Measurements from ENCODE around the gene PFDN6. TPM values are rescaled to one million over a fixed set of nuclear protein-coding genes. Genes with fewer than 3 reads are reported as not detected.
"Not testable (repeated sequence)": the region's sequence is repeated elsewhere in the genome, so short reads cannot be mapped to it uniquely, and the experiment has no call there.

PFDN6 gene
- total RNA-seq, result 90.4 and 90.7 TPM in 2 replicates

GRCh38 chr6:33288921-33289783 lies at the start of gene PFDN6, which contains the start of gene WDR46:
Gene PFDN6, plus strand, starts transcription at chr6:33289601. Its CDS starts 256 bp downstream, at chr6:33289857.
Gene WDR46, minus strand, starts transcription at chr6:33289239. Its CDS starts 69 bp downstream, at chr6:33289170.
- intact Hi-C loops (cut with micrococcal nuclease), result loop anchor here (1.0 kb wide), 4 partner anchors 10 to 102 kb away; partner anchors contain the start of genes B3GALT4, KIFC1 and RPS18

- intact Hi-C loops (cut with micrococcal nuclease), result no loop called here
Observed at GRCh38 chr6:33241968-33242367, 47.4 kb upstream of the PFDN6 start.

GRCh38 chr6:33243476-33243875 lies 45.9 kb upstream of the PFDN6 start:
- intact Hi-C loops (cut with micrococcal nuclease), result no loop called here

DNA sequence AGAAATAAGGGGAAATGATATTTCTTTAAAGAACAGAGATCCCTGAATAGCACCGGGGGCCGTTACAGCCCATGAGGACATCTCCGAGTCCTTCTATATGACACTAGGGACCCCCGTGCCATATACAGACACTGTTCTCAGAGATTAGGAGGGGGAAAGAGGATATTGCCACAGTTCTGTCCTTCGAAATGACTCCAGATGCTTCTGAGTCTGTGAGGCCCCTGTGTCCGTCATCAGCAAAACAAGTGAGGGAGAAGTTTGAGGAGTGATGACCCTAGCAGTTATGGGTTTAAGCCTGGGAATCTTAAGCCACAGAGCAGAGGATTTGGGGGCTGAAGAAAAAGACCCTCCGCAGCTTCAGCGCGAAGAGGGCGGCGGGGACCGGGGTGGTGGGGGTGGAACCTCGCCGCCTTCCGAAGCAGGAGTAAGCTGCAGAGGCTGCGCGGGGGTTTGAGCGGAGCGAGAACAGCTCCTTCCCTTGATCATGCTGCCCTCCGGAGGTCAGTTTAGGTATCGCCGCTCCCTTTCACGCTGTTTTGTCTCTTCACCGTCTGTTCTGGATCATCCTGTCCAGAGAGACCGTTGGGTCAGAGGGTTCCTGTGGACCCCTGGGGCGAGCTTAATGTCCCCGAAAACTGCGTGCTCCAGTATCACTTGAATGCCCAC lies 41.3 kb upstream of the PFDN6 start:
- intact Hi-C loops (cut with micrococcal nuclease), result loop anchor here (1.0 kb wide), 4 partner anchors 40 to 234 kb away; partner anchors contain the start of gene RING1

GRCh38 chr6:33248643-33248931 lies 40.8 kb upstream of the PFDN6 start:
- intact Hi-C loops (cut with micrococcal nuclease), result loop anchor here (1.0 kb wide), 4 partner anchors 40 to 234 kb away; partner anchors contain the start of gene RING1

- intact Hi-C loops (cut with micrococcal nuclease), result loop anchor here (1.0 kb wide), 6 partner anchors 22 to 235 kb away; partner anchors contain the start of genes RING1, RXRB, SLC39A7 and VPS52
Observed at GRCh38 chr6:33248932-33249731, 40.3 kb upstream of the PFDN6 start.

GRCh38 chr6:33249732-33250630 lies 39.4 kb upstream of the PFDN6 start:
- intact Hi-C loops (cut with micrococcal nuclease), result loop anchor here (1.0 kb wide), 2 partner anchors 21 to 50 kb away; partner anchors contain the start of genes RXRB, SLC39A7 and VPS52

DNA sequence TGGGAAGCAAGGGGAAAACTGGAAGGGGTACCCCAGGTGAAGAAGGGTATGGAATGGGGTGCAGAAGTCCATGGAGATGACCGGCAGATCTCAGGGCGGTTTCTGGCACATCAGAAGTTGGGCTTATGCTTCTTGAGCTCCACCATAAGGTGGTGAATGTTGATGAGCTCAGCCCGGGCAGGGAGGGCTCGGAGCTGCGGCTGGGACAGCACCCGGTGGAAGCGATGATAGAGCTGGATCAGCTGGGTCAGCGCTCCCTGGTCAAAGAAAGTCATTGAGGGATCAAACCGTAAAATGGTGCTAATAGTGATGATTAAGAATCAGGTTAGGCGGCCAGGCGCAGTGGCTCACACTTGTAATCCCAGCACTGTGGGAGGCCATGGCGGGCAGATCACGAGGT lies 38.7 kb upstream of the PFDN6 start:
- intact Hi-C loops (cut with micrococcal nuclease), result no loop called here

DNA sequence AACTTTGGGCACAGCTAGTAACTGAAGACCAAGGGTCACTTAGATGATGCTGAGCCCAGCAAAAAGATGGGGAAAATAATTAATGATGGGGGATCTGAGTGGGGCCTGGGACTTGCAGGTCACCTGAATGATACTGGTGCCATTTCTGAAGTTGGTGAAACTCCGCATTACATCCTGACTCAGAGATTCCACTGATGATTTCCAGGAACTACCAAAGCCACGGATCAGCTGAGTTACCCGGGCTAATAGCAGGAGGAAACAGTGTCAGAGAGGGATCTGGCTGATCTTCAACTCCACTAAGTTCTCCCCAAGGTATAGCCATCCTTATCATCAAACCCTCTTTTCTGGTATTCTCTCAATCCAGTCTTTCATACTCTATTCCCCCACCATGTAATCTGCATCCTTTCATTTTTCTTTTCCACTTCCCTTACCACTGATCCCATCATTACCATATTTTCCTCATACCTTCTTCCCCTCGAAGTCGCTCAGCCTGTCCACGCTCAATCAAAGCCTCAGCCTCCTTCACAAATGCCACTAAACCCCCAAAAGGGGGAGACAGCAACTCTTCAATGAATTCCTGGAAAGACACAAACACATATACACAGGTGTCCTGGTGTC lies 37.9 kb upstream of the PFDN6 start:
- intact Hi-C loops (cut with micrococcal nuclease), result no loop called here

GRCh38 chr6:33252759-33253158 lies 36.6 kb upstream of the PFDN6 start:
- intact Hi-C loops (cut with micrococcal nuclease), result no loop called here

DNA sequence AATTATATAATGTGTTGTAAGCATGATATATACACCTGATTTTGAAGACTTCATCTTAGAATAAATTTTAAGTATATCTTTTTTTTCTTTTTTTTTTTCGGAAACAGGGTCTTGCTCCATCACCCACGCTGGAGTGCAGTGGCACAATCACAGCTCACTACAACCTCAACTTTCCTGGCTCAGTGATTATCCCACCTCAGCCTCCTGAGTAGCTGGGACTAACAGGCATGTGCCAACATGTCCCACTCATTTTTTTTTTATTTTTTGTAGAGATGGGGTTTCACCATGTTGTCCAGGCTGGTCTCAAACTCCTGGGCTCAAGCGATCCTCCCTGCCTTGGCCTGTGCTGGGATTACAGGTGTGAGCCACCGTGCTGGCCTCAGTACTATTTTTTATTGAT lies 34.8 kb upstream of the PFDN6 start:
- intact Hi-C loops (cut with micrococcal nuclease), result no loop called here

GRCh38 chr6:33259032-33259431 lies 30.4 kb upstream of the PFDN6 start:
- intact Hi-C loops (cut with micrococcal nuclease), result no loop called here

GRCh38 chr6:33262490-33262889 lies 26.9 kb upstream of the PFDN6 start:
- intact Hi-C loops (cut with micrococcal nuclease), result not testable (repeated sequence)

DNA sequence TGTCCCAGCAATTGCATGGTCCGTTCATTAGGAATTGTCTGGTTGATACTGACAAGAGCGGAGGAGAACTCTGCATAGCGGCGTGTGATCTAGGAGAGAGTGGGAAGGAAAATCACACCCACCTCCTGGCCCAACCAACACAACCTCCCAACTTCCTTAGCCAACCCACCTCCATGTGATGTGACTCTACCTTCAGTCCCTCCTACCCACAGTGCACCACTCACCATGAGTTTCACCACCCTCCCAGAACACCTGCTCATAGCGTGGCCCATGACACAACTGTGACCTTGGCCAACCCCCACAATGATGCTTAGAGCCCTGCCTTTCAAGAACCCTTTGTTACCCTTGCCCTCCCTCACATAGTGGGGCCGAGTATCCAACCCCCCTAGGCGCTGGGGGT lies 25.4 kb upstream of the PFDN6 start:
- intact Hi-C loops (cut with micrococcal nuclease), result no loop called here

GRCh38 chr6:33271117-33271467 lies 18.3 kb upstream of the PFDN6 start:
- intact Hi-C loops (cut with micrococcal nuclease), result loop anchor here (1.0 to 5.0 kb wide), 5 partner anchors 22 to 141 kb away; partner anchors contain the start of genes PHF1, RXRB and SLC39A7

DNA sequence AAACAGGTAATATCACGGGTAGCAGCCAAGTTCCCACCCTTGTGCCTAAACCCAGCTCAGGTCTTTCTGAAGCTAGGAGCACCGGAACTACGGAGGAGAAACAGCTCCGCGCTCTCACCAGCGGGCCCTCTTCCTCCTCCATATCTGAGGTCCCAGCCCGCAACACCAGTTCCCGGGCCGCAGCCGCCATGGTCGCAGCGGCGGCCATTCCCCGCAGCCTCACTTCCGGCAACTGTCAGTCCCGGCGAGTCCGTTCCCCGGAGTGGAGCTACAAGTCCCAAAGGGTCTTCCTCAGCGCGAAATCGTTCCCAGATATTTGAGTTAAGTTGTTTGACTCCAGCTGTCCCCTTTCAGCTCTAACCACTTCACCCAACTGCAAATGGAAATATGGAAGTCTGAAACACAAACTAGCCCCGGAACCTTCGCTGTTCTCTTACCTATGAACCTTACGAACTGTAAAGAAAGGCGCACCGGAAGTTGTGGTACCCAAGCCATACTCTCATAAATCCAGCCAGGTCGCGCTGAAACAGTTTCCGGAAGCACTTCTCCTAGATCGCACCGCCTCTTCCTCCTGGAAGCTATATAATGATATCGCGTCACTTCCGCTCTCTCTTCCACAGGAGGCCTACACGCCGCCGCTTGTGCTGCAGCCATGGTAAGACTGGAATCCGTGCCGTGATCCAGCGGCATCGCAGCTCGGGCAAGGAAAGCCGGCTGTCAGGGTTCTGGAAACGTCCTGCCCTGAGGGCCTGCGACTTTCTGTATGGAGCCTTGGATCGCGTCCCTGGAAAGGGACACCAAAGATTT lies 17.7 kb upstream of the PFDN6 start, which contains the start of the genes RPS18 and VPS52:
TSS of gene RPS18 (plus strand) at position 608 of the 807 bp plus-strand sequence. CDS start at position 653, 45 bp downstream.
TSS of gene VPS52 (minus strand) at position 409 of the 807 bp plus-strand sequence. CDS start at position 208, 201 bp downstream.
- intact Hi-C loops (cut with micrococcal nuclease), result loop anchor here (1.0 to 5.0 kb wide), 6 partner anchors 18 to 141 kb away; partner anchors contain the start of genes PFDN6, PHF1, RXRB and SLC39A7

GRCh38 chr6:33272275-33273128 lies 16.9 kb upstream of the PFDN6 start:
- intact Hi-C loops (cut with micrococcal nuclease), result loop anchor here (1.0 to 5.0 kb wide), 2 partner anchors 17 to 140 kb away; partner anchors contain the start of genes PFDN6, PHF1 and WDR46
